Kidney tubule cell (primary cell): ENCODE results near the gene RPS26.
"Not testable (repeated sequence)": the region's sequence is repeated elsewhere in the genome, so short reads cannot be mapped to it uniquely, and the experiment has no call there.

Experiments
- DNase-seq: peaks from one replicate; pipeline ENCODE4 v3.0.0-alpha.2; 2018; ENCODE audit warnings: low spot score

RPS26 gene

GRCh38 chr12:56021889-56022497 lies 19.7 kb upstream of the RPS26 start:
- DNase-seq, result no peak

DNA sequence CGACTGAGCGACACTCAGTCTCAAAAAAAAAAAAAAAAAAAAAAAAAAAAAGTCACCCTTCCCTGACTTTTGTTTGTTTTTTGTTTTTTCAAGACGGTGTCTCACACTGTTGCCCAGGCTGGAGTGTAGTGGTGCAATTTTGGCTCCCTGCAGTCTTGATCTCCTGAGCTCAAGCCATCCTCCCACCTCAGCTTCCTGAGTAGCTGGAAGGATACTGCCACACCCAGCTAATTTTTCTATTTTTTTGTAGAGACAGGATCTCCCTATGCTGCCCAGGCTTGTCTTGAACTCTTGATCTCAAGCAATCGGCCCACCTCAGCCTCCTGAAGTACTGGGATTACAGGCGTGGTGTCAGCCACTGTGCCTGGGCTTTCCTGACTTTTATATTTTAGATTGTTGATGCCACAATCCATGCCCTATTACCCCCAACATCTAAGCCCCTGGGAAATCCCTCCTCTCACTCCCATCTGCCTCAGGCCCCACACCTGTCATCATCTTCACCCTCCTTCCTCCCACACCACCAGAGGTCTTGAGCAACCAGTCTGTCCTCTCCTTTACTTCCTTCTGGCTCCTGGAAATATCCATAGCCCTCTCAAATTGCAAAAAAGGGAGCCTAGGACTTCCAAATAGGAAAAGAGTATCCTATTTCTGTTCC lies 13.1 kb upstream of the RPS26 start:
- no peak for DNase-seq

DNA sequence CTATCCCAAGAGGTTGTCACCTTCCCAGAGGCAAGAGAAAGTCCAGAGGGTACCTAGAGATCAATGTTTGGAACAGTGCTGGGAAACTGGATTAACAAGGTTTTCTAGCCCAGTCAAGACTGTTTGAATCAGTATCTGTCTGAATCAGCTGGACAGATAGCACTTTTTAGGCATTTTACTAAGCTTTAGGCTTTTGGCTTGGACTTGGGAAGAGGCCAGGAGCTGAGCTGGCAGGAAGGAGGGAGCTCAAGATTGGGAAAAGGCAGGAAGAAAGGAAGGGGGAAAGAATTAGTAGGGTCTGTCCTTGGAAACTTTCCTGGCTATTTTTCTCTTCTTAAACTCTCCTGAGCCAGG lies 12.6 kb upstream of the RPS26 start:
- DNase-seq, result no peak

DNA sequence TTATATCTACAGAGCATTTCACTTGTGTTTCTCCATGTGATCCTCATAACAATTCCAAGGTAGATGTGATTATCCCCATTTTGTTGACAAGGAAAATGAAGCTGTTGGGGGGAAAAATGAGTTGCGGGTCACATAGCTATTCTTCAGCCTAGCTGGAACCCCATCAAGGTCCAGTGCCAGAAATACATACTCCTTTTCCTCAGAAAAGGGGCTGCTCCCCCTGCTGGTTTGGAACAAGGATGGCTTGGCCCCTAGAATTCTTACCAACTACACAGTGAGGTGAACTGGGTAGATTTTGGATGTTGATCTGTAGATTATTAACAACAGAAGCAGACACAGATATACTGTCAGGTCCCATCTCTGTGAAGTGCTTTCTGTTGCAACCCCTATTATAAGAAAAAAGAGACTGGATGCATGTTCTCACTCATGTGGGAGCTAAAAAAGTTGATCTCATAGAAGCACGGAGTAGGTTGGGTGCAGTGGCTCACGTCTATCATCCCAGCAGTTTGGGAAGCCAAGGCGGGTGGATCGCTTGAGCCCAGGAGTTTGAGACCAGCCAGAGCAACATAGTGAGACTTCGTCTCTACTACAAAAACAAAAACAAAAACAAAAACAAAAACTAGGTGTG lies 11.9 kb upstream of the RPS26 start:
- peak; percentile 59 for DNase-seq

- DNase-seq, result no peak
Observed at GRCh38 chr12:56031987-56032386, 9.7 kb upstream of the RPS26 start.

DNA sequence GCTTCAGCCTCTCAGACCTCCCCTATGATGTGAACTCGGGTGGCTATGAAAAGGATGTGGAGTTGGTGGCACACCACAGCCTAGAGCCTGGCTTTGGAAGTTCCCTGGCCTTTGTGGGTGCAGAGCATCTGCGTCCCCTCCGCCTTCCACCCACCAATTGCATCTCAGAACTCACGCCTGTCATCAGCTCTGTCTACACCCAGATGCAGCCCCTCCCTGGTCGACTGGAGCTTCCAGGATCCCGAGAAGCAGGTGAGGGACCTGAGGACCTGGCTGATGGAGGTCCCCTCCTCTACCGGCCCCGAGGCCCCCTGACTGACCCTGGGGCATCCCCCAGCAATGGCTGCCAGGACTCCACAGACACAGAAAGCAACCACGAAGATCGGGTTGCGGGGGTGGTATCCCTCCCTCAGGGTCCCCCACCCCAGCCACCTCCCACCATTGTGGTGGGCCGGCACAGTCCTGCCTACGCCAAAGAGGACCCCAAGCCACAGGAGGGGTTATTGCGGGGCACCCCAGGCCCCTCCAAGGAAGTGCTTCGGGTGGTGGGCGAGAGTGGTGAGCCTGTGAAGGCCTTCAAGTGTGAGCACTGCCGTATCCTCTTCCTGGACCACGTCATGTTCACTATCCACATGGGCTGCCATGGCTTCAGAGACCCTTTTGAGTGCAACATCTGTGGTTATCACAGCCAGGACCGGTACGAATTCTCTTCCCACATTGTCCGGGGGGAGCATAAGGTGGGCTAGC lies 7.0 kb upstream of the RPS26 start:
- no peak for DNase-seq

DNA sequence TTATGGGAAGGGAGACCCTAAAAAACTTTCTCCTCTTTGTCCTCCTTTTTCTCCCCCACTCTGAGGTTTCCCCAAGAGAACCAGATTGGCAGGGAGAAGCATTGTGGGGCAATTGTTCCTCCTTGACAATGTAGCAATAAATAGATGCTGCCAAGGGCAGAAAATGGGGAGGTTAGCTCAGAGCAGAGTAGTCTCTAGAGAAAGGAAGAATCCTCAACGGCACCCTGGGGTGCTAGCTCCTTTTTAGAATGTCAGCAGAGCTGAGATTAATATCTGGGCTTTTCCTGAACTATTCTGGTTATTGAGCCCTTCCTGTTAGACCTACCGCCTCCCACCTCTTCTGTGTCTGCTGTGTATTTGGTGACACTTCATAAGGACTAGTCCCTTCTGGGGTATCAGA lies 4.6 kb upstream of the RPS26 start:
- no peak for DNase-seq

DNA sequence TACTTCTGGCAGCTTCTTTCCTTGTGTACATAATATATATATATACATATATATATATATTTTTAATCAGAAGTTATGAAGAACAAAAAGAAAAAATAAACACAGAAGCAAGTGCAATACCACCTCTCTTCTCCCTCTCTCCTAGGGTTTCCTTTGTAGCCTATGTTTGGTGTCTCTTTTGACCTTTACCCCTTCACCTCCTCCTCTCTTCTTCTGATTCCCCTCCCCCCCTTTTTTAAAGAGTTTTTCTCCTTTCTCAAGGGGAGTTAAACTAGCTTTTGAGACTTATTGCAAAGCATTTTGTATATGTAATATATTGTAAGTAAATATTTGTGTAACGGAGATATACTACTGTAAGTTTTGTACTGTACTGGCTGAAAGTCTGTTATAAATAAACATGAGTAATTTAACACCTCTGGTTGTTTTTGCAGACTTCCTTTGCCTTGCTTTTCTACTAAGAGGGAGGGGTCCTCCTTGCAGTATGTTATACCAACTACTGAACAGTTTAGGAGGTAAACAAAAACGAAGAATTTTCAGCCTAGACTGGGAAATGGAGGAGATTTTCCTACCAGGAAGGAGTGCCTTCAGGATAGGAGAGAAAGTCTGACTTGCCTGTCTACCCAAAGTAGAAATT lies 3.6 kb upstream of the RPS26 start:
- DNase-seq, result no peak

DNA sequence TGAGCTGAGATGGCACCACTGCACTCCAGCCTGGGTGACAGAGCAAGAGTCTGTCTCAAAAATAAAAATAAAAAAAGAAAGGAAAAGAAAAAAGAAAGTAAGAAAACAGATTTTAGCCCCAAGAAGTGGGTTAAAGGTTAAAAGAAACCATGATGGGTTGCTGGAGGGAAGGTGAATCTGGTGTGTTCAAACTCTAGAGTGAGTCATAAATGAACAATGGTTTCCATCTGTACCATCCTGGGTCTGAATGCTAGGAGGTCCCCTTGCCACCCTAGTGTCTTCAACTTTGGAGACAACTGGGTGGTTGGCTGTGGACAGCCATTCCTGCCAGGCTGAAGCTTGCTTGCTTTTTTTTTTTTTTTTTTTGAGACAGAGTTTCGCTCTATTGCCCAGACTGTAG lies 1.6 kb upstream of the RPS26 start:
- no peak for DNase-seq

DNA sequence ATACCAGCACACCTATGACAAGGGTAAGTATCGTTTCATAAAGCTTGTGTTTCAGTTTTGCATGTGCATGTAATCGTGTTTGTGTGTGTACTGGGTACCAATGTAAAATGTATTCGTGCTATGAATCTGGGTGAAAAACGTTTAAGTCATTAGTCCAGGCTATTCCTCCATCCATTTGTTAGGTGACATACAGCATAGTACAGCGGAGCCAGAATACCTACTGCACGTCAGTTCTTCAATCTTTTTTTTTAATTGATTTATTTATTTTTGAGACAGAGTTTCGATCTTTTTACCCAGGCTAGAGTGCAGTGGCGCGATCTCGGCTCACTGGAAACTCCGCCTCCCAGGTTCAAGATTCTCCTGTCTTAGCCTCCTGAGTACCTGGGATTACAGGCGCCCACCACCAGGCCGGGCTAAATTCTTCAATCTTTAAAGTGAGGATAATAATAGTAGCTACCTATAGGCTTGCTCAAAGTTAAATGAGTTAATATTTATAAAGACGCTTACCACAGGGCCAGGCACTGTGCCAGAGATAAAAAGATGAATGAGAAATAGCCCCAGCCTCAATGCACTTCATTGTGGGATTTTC lies 661 bp upstream of the RPS26 start:
- no peak for DNase-seq

GRCh38 chr12:56042430-56042813 lies 704 bp downstream of the RPS26 start:
- not testable (repeated sequence) for DNase-seq

DNA sequence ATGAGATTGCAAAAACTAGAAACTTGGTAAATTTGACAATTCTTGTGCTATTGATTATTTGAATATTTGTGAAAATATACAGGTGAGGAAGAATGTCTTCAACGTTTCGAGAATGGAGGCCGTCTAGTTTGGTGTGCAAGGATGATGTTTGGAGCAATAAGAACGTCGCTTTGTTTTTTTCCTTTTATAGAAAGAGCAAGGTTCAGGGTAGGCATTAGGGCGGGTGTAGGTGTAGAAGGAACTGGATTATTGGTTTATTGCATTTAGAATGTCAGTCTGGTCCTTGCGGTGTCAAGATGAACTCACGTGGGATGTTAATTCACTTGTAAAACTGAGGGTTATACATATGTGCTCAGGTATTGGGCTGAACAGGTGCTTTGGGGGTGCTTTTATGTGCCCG lies 1.1 kb downstream of the RPS26 start:
- no peak for DNase-seq

DNA sequence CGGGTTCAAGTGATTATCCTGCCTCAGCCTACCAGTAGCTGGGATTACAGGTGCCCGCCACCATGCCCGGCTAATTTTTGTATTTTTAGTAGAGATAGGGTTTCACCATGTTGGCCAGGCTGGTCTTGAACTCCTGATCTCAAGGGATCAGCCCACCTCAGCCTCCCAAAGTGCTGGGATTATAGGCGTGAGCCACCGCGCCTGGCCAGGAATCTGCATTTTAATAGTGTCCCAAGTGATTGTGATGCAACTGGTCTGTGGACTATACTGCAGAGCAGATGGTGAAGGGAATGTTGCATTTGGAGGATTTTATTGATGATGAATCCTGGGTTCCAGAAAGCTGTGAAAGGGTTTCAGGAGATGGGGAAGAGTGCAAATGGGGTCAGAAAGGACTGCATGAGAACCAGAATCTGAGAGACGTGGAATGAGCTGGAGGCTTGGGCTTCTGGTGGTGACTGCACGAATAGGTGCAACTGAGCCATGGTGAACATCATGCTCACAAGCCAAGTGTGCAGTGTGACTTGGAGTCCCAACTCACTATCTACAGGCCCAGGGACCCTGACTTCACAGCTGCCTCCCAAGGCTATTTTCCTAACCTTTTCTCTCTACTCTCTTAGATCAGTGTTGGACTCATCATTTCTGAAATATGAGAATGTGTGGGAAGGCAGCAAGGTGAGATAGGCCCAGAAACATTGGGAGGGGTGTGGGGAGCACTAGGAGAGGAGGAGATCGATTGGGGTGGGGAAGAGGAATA lies 4.5 kb downstream of the RPS26 start:
- DNase-seq, result no peak

DNA sequence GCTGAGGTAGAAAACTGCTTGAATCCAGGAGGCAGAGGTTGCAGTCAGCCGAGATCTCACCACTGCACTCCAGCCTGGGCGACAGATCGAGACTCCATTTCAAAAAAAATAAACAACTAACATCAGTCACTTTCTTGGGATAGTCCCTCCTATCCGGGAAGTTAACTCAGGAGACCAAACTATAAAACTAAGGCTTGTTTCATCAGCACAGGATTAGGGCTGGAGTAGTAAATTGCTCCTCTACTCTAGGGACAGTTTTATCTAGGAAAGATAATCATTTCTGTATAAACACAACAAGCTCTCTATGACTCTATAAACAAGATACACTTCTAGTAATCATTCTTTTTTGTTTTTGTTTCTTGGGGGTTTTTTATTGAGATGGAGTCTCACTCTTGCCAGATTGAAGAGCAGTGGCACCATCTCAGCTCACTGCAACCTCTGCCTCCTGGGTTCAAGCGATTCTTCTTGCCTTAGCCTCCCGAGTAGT lies 11.7 kb downstream of the RPS26 start:
- no peak for DNase-seq

DNA sequence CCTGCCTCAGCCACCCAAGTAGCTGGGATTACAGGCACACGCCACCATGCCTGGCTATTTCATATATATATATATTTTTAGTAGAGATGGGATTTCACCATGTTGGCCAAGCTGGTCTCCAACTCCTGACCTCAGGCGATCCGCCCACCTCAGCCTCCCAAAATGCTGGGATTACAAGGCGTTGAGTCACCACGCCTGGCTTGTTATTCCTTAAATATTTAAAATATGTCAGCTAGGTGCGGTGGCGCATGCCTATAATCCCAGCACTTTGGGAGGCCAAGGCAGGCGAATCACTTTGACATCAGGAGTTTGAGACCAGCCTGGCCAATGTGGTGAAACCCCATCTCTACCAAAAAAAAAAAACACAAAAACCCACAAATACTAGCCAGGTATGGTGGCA lies 18.2 kb downstream of the RPS26 start:
- DNase-seq, result peak; percentile 43

DNA sequence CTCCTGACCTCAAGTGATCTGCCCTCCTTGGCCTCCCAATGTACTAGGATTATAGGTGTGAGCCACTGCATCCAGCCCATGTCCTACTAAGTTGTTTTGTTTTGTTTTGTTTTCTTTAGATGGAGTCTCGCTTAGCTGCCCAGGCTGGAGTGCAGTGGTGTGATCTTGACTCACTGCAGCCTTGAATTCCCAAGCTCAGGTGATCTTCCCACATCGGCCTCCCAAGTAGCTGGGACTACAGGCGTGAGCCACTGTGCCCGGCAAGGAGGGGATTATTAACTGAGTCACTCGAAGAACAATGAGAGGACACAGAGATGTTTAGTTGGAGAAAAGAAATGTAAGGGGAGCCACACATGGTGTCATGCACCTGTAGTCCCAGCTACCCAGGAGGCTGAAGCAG lies 20.3 kb downstream of the RPS26 start:
- DNase-seq, result peak; percentile 69

DNA sequence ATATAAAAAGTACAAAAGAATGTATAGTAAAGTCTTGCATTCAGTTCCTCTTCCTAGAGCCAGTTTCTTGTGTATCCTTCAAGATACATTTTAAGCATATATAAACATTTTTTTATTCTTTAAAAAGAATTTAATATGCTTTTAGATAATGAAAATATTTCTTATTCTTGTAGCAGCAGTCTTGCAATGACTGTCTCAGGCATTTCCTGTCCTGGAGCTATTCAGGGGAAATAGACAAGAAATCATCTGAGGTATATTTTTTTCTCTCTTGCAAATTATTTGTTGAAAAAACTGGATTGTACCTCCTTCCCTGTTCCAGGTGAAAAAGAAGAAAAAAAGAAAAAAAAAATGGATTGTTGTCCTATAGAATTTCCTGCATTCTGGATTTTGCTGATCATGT lies 21.3 kb downstream of the RPS26 start:
- DNase-seq, result no peak

DNA sequence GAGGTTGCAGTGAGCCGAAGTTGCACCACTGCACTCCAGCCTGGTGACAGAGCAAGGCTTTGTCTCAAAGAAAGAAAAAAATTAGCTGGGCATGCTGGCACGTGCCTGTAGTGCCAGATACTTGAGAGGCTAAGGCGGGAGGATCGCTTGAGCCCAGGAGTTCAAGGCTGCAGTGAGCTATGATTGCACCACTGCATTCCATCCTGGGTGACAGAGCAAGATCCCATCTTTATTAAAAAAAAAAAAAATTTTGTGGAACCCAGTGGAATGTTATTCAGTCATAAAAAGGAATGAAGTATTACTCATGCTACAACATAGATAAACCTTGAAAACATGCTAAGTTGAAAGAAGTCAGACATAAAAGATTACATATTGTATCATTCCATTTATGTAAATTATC lies 29.9 kb downstream of the RPS26 start:
- peak; percentile 50 for DNase-seq

DNA sequence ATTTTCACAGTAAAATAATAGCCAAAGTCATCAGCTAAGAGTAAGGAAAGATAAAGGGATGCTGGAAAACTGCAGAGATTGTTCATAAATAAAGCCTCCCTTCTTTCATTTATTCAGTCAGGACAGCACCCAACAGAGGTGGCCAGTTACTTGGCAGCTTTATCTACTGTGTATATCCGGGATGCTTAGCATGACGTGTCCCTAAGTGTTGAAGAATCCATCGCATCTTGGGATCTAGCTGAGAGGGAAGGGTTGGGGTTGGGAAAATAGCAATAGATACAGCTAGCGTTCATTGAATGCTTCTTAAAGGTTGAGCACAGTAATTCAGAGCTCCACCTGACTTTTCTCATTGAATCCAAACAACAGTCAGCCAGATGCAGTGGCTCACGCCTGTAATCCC lies 32.7 kb downstream of the RPS26 start:
- no peak for DNase-seq

- not testable (repeated sequence) for DNase-seq
Observed at GRCh38 chr12:56077966-56078365, 36.2 kb downstream of the RPS26 start.

DNA sequence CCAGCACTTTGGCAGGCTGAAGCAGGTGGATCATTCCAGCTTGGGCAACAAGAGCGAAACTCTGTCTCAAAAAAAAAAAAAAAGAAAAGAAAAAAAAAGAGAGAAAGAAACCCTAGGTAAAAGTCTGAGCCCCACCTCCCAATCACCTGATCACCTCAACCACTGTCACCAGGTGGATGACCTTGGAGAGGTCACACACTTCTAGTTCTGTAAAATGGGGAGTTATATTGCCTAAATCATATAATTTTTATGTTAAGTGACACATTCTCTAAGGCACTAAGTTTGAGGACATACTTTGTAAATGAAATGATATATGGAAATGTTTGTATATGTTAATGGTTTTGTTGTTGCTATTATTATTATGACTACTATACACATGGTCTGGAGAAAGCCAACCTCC lies 36.7 kb downstream of the RPS26 start:
- DNase-seq, result no peak
